ENCODE data around the gene MTX3.

MTX3 gene

GRCh38 chr5:79954620-79955019 lies 36.4 kb downstream of the MTX3 start:
- Histone ChIP-seq H3K9me3 (ENCODE audit: insufficient read depth, low read depth, low read length) (no peaks in the 10 kb centered on the region), H2BK5ac (ENCODE audit: low read depth, low read length, poor library complexity) (no peak overlapping the region), H3K36me3 (ENCODE audit: control insufficient read depth in 1 of 2, insufficient read depth in 2 of 2, low read length in 2 of 2) (no peaks in the 10 kb centered on the region), H3K18ac (ENCODE audit: low read length) (no peak overlapping the region), H2BK12ac (ENCODE audit: low read length) (no peak overlapping the region), H3K27ac (ENCODE audit: low read depth, low read length) (no peak overlapping the region), H3K14ac (ENCODE audit: low read length) (no peak overlapping the region), H3K4me3 (ENCODE audit: low read depth, low read length) (no peak overlapping the region), H4K8ac (ENCODE audit: low read depth, low read length) (no peak overlapping the region), H3K4me1 (ENCODE audit: control insufficient read depth in 1 of 2, insufficient read depth in 2 of 2, low read length in 2 of 2) (peaks cover 11 to 13% of the 10 kb centered on the region in 2 experiments), H2BK120ac (ENCODE audit: insufficient read depth, low read length, poor library complexity) (no peak overlapping the region), H4K12ac (ENCODE audit: low read depth, low read length) (no peak overlapping the region), H3K4me2 (ENCODE audit: low read length) (no peak overlapping the region), H2AK5ac (ENCODE audit: low read length) (no peak overlapping the region), H3K79me2 (ENCODE audit: control insufficient read depth, insufficient read depth, low read length, poor library complexity) (no peaks in the 10 kb centered on the region), H3K79me1 (ENCODE audit: low read length) (peaks cover 2% of the 10 kb centered on the region), H2AFZ (ENCODE audit: insufficient read depth, low read length, poor library complexity) (no peak overlapping the region), H3K23ac (ENCODE audit: low read length) (no peak overlapping the region), H3K4ac (ENCODE audit: low read depth, low read length) (no peak overlapping the region), H4K91ac (ENCODE audit: low read depth, low read length) (no peak overlapping the region), H3K27me3 (ENCODE audit: insufficient read depth, low read length) (no peaks in the 10 kb centered on the region), H3K9ac (ENCODE audit: low read length) (no peak overlapping the region)
- no peak for DNase-seq
- WGBS (ENCODE audit: extremely low coverage, insufficient coverage, insufficient read length): no CpG with 5 or more reads among the region's 3 CpGs

DNA sequence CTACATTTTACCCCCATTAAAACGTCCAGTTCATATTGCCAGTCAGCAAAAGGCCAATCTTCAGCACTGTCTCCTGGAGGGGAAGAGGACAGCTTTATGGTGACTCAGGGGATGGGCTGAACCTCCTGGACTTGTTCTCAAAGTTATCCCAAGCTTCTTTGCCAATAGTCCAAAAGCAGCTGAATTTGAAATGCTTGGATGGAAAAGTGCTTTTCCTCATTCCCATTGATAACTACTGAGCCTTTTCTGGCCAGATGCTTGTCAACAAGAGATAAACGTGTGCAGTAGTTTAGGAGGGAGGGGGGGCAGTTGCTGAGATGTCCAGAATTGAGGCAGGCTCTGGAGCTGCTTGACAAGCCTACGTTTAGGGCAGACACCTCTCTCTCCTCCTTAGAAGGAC lies 43.5 kb downstream of the MTX3 start:
- Histone ChIP-seq H3K36me3 (ENCODE audit: control insufficient read depth in 1 of 2, insufficient read depth in 2 of 2, low read length in 2 of 2) (no peaks in the 10 kb centered on the region), H3K14ac (ENCODE audit: low read length) (no peak overlapping the region), H3K4me3 (ENCODE audit: low read depth, low read length) (no peak overlapping the region), H3K18ac (ENCODE audit: low read length) (no peak overlapping the region), H4K91ac (ENCODE audit: low read depth, low read length) (no peak overlapping the region), H3K4ac (ENCODE audit: low read depth, low read length) (no peak overlapping the region), H3K4me2 (ENCODE audit: low read length) (no peak overlapping the region), H2AFZ (ENCODE audit: insufficient read depth, low read length, poor library complexity) (no peak overlapping the region), H2AK5ac (ENCODE audit: low read length) (no peak overlapping the region), H4K12ac (ENCODE audit: low read depth, low read length) (no peak overlapping the region), H3K4me1 (ENCODE audit: control insufficient read depth in 1 of 2, insufficient read depth in 2 of 2, low read length in 2 of 2) (no peaks in the 10 kb centered on the region), H2BK12ac (ENCODE audit: low read length) (no peak overlapping the region), H2BK5ac (ENCODE audit: low read depth, low read length, poor library complexity) (no peak overlapping the region), H3K79me1 (ENCODE audit: low read length) (no peaks in the 10 kb centered on the region), H3K23ac (ENCODE audit: low read length) (no peak overlapping the region), H2BK120ac (ENCODE audit: insufficient read depth, low read length, poor library complexity) (no peak overlapping the region), H3K9ac (ENCODE audit: low read length) (no peak overlapping the region), H3K9me3 (ENCODE audit: insufficient read depth, low read depth, low read length) (no peaks in the 10 kb centered on the region), H3K79me2 (ENCODE audit: control insufficient read depth, insufficient read depth, low read length, poor library complexity) (no peaks in the 10 kb centered on the region), H3K27ac (ENCODE audit: low read depth, low read length) (no peak overlapping the region), H3K27me3 (ENCODE audit: insufficient read depth, low read length) (no peaks in the 10 kb centered on the region), H4K8ac (ENCODE audit: low read depth, low read length) (no peak overlapping the region)
- WGBS (ENCODE audit: extremely low coverage, insufficient coverage, insufficient read length): no CpG with 5 or more reads among the region's 3 CpGs
- DNase-seq: no peak

- Histone ChIP-seq H3K79me1 (ENCODE audit: low read length) (no peaks in the 10 kb centered on the region), H2AFZ (ENCODE audit: insufficient read depth, low read length, poor library complexity) (no peak overlapping the region), H3K18ac (ENCODE audit: low read length) (no peak overlapping the region), H4K91ac (ENCODE audit: low read depth, low read length) (peak overlapping the region; percentile 26), H4K12ac (ENCODE audit: low read depth, low read length) (no peak overlapping the region), H3K23ac (ENCODE audit: low read length) (no peak overlapping the region), H3K4me1 (ENCODE audit: control insufficient read depth in 1 of 2, insufficient read depth in 2 of 2, low read length in 2 of 2) (no peaks in the 10 kb centered on the region), H3K27me3 (ENCODE audit: insufficient read depth, low read length) (no peaks in the 10 kb centered on the region), H3K4ac (ENCODE audit: low read depth, low read length) (no peak overlapping the region), H3K4me3 (ENCODE audit: low read depth, low read length) (no peak overlapping the region), H3K9ac (ENCODE audit: low read length) (no peak overlapping the region), H2BK12ac (ENCODE audit: low read length) (no peak overlapping the region), H2BK5ac (ENCODE audit: low read depth, low read length, poor library complexity) (no peak overlapping the region), H3K79me2 (ENCODE audit: control insufficient read depth, insufficient read depth, low read length, poor library complexity) (no peaks in the 10 kb centered on the region), H2BK120ac (ENCODE audit: insufficient read depth, low read length, poor library complexity) (peak overlapping the region; percentile 5), H3K4me2 (ENCODE audit: low read length) (no peak overlapping the region), H3K36me3 (ENCODE audit: control insufficient read depth in 1 of 2, insufficient read depth in 2 of 2, low read length in 2 of 2) (no peaks in the 10 kb centered on the region), H3K14ac (ENCODE audit: low read length) (no peak overlapping the region), H2AK5ac (ENCODE audit: low read length) (no peak overlapping the region), H3K9me3 (ENCODE audit: insufficient read depth, low read depth, low read length) (no peaks in the 10 kb centered on the region), H4K8ac (ENCODE audit: low read depth, low read length) (no peak overlapping the region), H3K27ac (ENCODE audit: low read depth, low read length) (no peak overlapping the region)
- no CpG with 5 or more reads among the region's 3 CpGs for WGBS (ENCODE audit: extremely low coverage, insufficient coverage, insufficient read length)
- DNase-seq: no peak
These were observed 52.6 kb downstream of the MTX3 start for GRCh38 chr5:79938468-79938867.

- no peak overlapping the region for H3K4me2 ChIP-seq (ENCODE audit: low read length)
- no peak overlapping the region for H3K9ac ChIP-seq (ENCODE audit: low read length)
- no peak overlapping the region for H3K4me3 ChIP-seq (ENCODE audit: low read depth, low read length)
- H3K4ac ChIP-seq (ENCODE audit: low read depth, low read length): no peak overlapping the region
- H3K27ac ChIP-seq (ENCODE audit: low read depth, low read length): no peak overlapping the region
- no peaks in the 10 kb centered on the region for H3K9me3 ChIP-seq (ENCODE audit: insufficient read depth, low read depth, low read length)
- H3K36me3 ChIP-seq (ENCODE audit: control insufficient read depth in 1 of 2, insufficient read depth in 2 of 2, low read length in 2 of 2): no peaks in the 10 kb centered on the region
- DNase-seq: no peak
- H3K79me2 ChIP-seq (ENCODE audit: control insufficient read depth, insufficient read depth, low read length, poor library complexity): no peaks in the 10 kb centered on the region
- H2BK5ac ChIP-seq (ENCODE audit: low read depth, low read length, poor library complexity): no peak overlapping the region
- no CpG with 5 or more reads among the region's 3 CpGs for WGBS (ENCODE audit: extremely low coverage, insufficient coverage, insufficient read length)
- no peak overlapping the region for H2AK5ac ChIP-seq (ENCODE audit: low read length)
- H4K12ac ChIP-seq (ENCODE audit: low read depth, low read length): no peak overlapping the region
- no peak overlapping the region for H4K8ac ChIP-seq (ENCODE audit: low read depth, low read length)
- no peaks in the 10 kb centered on the region for H3K4me1 ChIP-seq (ENCODE audit: control insufficient read depth in 1 of 2, insufficient read depth in 2 of 2, low read length in 2 of 2)
- no peak overlapping the region for H3K18ac ChIP-seq (ENCODE audit: low read length)
- no peak overlapping the region for H2AFZ ChIP-seq (ENCODE audit: insufficient read depth, low read length, poor library complexity)
- no peak overlapping the region for H3K14ac ChIP-seq (ENCODE audit: low read length)
- no peak overlapping the region for H4K91ac ChIP-seq (ENCODE audit: low read depth, low read length)
- H3K23ac ChIP-seq (ENCODE audit: low read length): no peak overlapping the region
- no peak overlapping the region for H2BK12ac ChIP-seq (ENCODE audit: low read length)
- no peaks in the 10 kb centered on the region for H3K27me3 ChIP-seq (ENCODE audit: insufficient read depth, low read length)
- H3K79me1 ChIP-seq (ENCODE audit: low read length): no peaks in the 10 kb centered on the region
- no peak overlapping the region for H2BK120ac ChIP-seq (ENCODE audit: insufficient read depth, low read length, poor library complexity)
These were observed 54.3 kb downstream of the MTX3 start for GRCh38 chr5:79936646-79937216.
